GM12873 (cell line): ENCODE measurements around the gene RABGAP1.

Experiments used
- CTCF ChIP-seq: IDR thresholded peaks from 2 replicates; pipeline ENCODE4 v1.5.1; 2012; ENCODE audit warnings: low read depth, mild to moderate bottlenecking, moderate library complexity, low read length, control low read depth; ENCODE audit not compliant: insufficient read depth; ENCODE audit errors: missing control alignments

RABGAP1 gene

GRCh38 chr9:123031963-123032362 is 91.1 kb downstream of the RABGAP1 start:
- no peak for TF ChIP-seq CTCF

GRCh38 chr9:123033352-123033751 is 92.5 kb downstream of the RABGAP1 start, which contains the start of gene GPR21:
GPR21 (plus strand) TSS chr9:123033667; CDS start chr9:123034567, 900 bp downstream.
- no peak for TF ChIP-seq CTCF

- TF ChIP-seq CTCF = no peak
Measured at GRCh38 chr9:123033864-123034601, 93.2 kb downstream of the RABGAP1 start.

DNA sequence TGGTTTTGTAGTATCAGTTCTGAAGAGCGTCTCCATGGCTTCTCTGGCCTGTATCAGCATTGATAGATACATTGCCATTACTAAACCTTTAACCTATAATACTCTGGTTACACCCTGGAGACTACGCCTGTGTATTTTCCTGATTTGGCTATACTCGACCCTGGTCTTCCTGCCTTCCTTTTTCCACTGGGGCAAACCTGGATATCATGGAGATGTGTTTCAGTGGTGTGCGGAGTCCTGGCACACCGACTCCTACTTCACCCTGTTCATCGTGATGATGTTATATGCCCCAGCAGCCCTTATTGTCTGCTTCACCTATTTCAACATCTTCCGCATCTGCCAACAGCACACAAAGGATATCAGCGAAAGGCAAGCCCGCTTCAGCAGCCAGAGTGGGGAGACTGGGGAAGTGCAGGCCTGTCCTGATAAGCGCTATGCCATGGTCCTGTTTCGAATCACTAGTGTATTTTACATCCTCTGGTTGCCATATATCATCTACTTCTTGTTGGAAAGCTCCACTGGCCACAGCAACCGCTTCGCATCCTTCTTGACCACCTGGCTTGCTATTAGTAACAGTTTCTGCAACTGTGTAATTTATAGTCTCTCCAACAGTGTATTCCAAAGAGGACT is 94.2 kb downstream of the RABGAP1 start:
- TF ChIP-seq CTCF = no peak

DNA sequence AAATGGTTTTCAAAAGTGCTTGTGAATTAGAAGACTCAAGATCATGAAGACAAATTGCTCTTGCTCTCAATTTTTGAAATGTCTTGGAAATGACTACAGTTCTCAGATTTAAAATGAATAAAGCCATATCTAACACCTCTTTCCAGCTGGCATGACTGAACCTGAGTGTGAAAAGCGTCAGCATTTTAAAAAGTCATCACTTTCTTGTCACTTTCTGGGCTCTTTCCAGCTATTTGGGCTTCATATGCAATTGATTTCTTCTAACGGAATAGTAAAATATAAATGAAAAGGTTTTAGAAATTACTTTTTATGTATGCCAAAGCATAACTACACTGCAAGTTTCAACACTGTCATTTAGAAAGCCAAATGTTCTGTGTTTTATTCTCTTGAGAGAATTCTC is 95.0 kb downstream of the RABGAP1 start:
- no peak for TF ChIP-seq CTCF

- TF ChIP-seq CTCF = no peak
Measured at GRCh38 chr9:123036893-123037545, 96.2 kb downstream of the RABGAP1 start.

GRCh38 chr9:123039617-123040219 is 98.9 kb downstream of the RABGAP1 start:
- no peak for TF ChIP-seq CTCF
